ENCODE results near the gene MAGEA9.
"Not testable (repeated sequence)": the region's sequence is repeated elsewhere in the genome, so short reads cannot be mapped to it uniquely, and the experiment has no call there.

MAGEA9 gene

DNA sequence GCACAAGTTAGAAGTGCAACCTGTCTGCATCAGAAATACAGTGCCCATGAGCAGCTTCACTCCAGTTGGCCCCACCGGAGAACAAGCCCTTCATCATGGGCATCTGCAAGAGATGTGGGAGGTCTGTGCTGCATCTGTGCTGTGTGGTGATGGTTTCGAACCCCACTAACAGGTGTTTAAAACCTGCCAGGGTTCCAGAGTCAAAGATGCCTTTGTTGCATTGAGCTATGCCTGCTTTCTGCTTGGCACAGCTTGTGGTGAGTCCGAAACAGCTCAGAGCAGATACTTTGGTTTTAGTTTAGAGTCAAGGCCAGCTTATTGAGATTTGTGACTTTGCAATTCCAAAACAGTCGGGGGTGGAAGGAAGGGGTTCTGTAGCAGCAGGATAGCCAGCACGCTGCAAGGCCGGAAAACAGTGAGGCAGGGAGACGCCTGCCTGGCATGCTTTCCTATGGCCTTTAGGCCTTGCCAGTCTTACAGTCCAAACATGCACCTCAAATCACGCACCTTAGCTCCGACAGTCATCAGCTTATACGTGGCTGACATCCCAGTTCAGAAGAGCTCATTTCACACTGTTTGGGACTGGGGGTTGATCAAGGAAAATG, 21.8 kb downstream of the MAGEA9 start:
- in situ Hi-C loops (cut with MboI; ENCODE audit: low pct_unique_long_range_greater_than_20kb, low sequenced_read_pairs), result no loop called here
- DNase-seq, result no peak

- in situ Hi-C loops (cut with MboI; ENCODE audit: low pct_unique_long_range_greater_than_20kb, low sequenced_read_pairs), result no loop called here
- DNase-seq, result no peak
These were observed 22.4 kb downstream of the MAGEA9 start for GRCh38 chrX:149804102-149804501.

GRCh38 chrX:149807747-149808458, 26.2 kb downstream of the MAGEA9 start:
- DNase-seq, result no peak
- in situ Hi-C loops (cut with MboI; ENCODE audit: low pct_unique_long_range_greater_than_20kb, low sequenced_read_pairs), result no loop called here

DNA sequence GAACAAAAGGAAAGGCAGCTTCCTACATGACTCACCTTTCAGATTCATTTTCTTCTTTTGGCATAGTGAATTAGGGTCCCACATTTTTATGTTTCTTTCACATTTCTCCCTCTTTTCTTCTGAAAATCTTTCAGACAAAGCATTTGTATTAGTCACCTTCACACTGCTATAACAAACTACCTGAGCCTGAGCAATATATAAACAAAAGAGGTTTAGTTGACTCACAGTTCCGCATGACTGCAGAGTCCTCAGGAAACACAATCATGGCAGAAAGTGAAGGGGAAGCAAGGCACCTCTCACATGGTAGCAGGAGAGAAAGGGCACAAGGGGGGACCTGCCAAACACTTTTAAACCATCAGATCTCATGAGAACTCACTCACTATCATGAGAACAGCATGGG, 36.9 kb downstream of the MAGEA9 start:
- in situ Hi-C loops (cut with MboI; ENCODE audit: low pct_unique_long_range_greater_than_20kb, low sequenced_read_pairs), result no loop called here
- no peak for DNase-seq

GRCh38 chrX:149819371-149819770, 37.6 kb downstream of the MAGEA9 start:
- in situ Hi-C loops (cut with MboI; ENCODE audit: low pct_unique_long_range_greater_than_20kb, low sequenced_read_pairs), result no loop called here
- no peak for DNase-seq

- DNase-seq, result peak; percentile 33
- in situ Hi-C loops (cut with MboI; ENCODE audit: low pct_unique_long_range_greater_than_20kb, low sequenced_read_pairs), result no loop called here
These were observed 43.7 kb downstream of the MAGEA9 start for GRCh38 chrX:149825424-149825823.

GRCh38 chrX:149827254-149827653, 45.5 kb downstream of the MAGEA9 start:
- DNase-seq, result no peak
- in situ Hi-C loops (cut with MboI; ENCODE audit: low pct_unique_long_range_greater_than_20kb, low sequenced_read_pairs), result no loop called here

DNA sequence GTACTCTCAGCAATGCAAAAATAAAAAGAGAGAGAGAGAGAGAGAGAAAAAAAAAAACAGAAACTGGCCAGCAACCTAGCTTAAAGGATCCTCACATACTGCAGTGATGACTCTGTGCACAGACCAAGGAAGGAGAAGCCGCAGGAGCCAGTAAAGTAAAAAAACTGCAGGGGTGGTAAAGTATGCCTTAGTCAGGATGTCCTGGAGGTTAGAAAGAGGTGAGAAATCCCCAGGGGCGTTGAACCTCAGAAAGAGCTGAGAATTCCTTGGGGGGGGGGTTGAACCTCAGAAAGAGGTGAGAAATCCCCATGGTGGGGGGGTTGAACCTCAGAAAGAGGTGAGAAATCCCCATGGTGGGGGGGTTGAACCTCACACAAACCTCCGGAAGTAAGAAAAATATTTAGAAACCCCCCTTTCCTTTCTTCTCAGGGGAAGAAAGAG, 48.0 kb downstream of the MAGEA9 start:
- in situ Hi-C loops (cut with MboI; ENCODE audit: low pct_unique_long_range_greater_than_20kb, low sequenced_read_pairs), result no loop called here
- DNase-seq, result no peak

GRCh38 chrX:149830192-149830873, 48.6 kb downstream of the MAGEA9 start:
- in situ Hi-C loops (cut with MboI; ENCODE audit: low pct_unique_long_range_greater_than_20kb, low sequenced_read_pairs), result no loop called here
- peak; percentile 5 for DNase-seq

DNA sequence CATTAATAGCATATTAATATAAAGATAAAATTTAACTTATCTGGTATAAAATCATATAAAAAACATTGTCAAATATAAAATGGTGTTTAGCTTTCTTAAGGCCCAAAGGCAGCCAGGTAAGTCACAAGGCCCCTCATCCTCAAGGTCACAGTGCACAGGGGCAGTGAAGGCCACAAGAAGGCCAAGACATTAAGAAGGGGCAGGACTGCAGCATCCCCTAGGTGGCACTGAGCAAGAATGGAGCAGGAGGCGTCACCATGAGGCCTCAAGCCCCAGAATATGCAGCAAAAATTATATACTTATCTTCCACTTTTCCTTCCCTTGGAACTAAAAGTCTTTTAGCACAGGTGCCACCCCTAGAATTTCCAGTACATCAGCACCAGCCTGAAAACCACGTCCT, 49.7 kb downstream of the MAGEA9 start:
- in situ Hi-C loops (cut with MboI; ENCODE audit: low pct_unique_long_range_greater_than_20kb, low sequenced_read_pairs), result no loop called here
- no peak for DNase-seq

- in situ Hi-C loops (cut with MboI; ENCODE audit: low pct_unique_long_range_greater_than_20kb, low sequenced_read_pairs); DNase-seq: not testable (repeated sequence)
These were observed 55.0 kb downstream of the MAGEA9 start for GRCh38 chrX:149836728-149837127.

DNA sequence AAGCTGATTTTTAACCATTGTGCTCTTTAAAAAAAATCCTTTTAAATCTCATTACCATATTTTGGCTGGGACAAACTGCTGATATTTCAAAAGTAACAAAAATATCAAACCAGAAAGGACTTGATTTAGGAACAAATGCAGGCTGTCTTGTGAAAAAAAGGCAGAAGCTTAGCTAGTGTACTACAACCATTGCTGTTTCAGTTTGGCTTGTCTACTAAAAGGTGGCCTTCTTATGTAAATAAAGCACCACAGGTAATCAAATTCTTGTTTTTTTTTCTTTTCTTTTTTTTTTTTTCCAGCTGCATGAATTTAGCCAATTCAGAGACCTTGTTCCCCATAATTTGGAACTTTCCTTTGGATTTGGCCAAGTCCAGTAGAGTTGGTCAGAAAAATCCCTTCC, 55.4 kb downstream of the MAGEA9 start:
- DNase-seq, result no peak
- in situ Hi-C loops (cut with MboI; ENCODE audit: low pct_unique_long_range_greater_than_20kb, low sequenced_read_pairs), result no loop called here

Measured in KBM-7 (cell line).